SK-N-SH treated with all-trans-retinoic acid at 6 μM for 48 hours (cell line): ENCODE results near the gene ANKRD55.

Experiments used
- ESRRG ChIP-seq: fragments of 250-450 bp; sonication (Bioruptor Pico); IDR thresholded peaks from 2 replicates; pipeline ENCODE4 v1.6.1; 2021; ENCODE audit warnings: mild to moderate bottlenecking
- ZFP30 ChIP-seq: fragments of 450-650 bp; formaldehyde crosslinking; IDR thresholded peaks from 2 replicates; pipeline ENCODE4 v1.5.0; 2022; ENCODE audit warnings: mild to moderate bottlenecking, moderate library complexity
- TF ChIP-seq, protein P1 (sequence below): fragments of 250-450 bp; sonication (Bioruptor Pico); IDR thresholded peaks from 2 replicates; pipeline ENCODE4 v1.5.0; 2020; ENCODE audit warnings: mild to moderate bottlenecking, moderate library complexity
- TF ChIP-seq, protein P2 (sequence below): fragments of 250-450 bp; sonication (Bioruptor Pico); IDR thresholded peaks from 2 replicates; pipeline ENCODE4 v1.5.1; 2021; ENCODE audit warnings: mild to moderate bottlenecking, moderate library complexity

DNA sequence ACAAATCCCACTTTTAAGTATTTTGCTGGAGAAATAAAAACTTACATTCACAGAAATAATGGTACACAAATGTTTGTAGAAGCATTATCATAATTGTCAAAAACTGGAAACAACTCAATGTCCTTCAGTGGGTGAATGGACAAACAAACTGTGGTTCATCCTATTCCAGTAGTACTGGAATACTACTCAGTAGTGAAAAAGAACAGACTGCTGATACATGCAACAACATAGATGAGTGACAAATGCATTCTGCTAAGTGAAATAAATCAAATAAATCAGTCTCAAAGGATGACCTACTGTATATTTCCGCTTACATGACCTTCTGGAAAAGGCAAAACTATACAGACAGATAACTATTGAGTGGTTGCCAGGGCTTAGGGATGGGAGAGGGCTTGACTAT lies 114.1 kb downstream of the ANKRD55 start:
- TF ChIP-seq ZFP30 (CRISPR knock-in tag) (no peak), ESRRG (CRISPR knock-in tag) (no peak)
- TF ChIP-seq, protein P1, sequence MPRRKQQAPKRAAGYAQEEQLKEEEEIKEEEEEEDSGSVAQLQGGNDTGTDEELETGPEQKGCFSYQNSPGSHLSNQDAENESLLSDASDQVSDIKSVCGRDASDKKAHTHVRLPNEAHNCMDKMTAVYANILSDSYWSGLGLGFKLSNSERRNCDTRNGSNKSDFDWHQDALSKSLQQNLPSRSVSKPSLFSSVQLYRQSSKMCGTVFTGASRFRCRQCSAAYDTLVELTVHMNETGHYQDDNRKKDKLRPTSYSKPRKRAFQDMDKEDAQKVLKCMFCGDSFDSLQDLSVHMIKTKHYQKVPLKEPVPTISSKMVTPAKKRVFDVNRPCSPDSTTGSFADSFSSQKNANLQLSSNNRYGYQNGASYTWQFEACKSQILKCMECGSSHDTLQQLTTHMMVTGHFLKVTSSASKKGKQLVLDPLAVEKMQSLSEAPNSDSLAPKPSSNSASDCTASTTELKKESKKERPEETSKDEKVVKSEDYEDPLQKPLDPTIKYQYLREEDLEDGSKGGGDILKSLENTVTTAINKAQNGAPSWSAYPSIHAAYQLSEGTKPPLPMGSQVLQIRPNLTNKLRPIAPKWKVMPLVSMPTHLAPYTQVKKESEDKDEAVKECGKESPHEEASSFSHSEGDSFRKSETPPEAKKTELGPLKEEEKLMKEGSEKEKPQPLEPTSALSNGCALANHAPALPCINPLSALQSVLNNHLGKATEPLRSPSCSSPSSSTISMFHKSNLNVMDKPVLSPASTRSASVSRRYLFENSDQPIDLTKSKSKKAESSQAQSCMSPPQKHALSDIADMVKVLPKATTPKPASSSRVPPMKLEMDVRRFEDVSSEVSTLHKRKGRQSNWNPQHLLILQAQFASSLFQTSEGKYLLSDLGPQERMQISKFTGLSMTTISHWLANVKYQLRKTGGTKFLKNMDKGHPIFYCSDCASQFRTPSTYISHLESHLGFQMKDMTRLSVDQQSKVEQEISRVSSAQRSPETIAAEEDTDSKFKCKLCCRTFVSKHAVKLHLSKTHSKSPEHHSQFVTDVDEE (CRISPR knock-in tag): no peak
- TF ChIP-seq, protein P2, sequence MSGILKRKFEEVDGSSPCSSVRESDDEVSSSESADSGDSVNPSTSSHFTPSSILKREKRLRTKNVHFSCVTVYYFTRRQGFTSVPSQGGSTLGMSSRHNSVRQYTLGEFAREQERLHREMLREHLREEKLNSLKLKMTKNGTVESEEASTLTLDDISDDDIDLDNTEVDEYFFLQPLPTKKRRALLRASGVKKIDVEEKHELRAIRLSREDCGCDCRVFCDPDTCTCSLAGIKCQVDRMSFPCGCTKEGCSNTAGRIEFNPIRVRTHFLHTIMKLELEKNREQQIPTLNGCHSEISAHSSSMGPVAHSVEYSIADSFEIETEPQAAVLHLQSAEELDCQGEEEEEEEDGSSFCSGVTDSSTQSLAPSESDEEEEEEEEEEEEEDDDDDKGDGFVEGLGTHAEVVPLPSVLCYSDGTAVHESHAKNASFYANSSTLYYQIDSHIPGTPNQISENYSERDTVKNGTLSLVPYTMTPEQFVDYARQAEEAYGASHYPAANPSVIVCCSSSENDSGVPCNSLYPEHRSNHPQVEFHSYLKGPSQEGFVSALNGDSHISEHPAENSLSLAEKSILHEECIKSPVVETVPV: no peak
